ENCODE results near the gene SLC24A4.

DNA sequence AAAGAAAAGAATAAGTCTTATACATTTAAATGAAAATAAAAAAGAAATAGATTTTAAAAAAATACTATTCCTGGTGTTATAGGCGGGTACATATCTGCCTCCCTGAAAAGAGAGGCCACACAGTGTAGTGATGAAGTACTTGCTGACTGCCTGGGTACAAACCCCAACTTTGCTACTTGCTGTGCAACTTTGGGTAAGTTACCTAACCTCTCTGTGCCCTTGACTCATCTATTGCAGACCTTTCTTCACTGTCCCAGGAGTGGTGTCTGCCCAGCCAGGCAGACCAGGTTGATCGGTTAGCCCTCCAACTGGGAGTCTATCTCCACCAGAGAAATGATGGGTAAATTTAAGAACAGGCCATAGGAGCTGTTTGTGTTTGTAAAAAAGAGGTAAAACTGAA, 82.0 kb downstream of the SLC24A4 start:
- no peak for TF ChIP-seq POLR2A (IDR thresholded peaks at IDR 0.05)
- TF ChIP-seq, protein P1, sequence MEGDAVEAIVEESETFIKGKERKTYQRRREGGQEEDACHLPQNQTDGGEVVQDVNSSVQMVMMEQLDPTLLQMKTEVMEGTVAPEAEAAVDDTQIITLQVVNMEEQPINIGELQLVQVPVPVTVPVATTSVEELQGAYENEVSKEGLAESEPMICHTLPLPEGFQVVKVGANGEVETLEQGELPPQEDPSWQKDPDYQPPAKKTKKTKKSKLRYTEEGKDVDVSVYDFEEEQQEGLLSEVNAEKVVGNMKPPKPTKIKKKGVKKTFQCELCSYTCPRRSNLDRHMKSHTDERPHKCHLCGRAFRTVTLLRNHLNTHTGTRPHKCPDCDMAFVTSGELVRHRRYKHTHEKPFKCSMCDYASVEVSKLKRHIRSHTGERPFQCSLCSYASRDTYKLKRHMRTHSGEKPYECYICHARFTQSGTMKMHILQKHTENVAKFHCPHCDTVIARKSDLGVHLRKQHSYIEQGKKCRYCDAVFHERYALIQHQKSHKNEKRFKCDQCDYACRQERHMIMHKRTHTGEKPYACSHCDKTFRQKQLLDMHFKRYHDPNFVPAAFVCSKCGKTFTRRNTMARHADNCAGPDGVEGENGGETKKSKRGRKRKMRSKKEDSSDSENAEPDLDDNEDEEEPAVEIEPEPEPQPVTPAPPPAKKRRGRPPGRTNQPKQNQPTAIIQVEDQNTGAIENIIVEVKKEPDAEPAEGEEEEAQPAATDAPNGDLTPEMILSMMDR (IDR thresholded peaks at IDR 0.05) = no peak
